Measurements from ENCODE around the gene MT1HL1. TPM values are rescaled to one million over a fixed set of nuclear protein-coding genes. Genes with fewer than 3 reads are reported as not detected.

Gene MT1HL1
- polyA plus RNA-seq, 1 experiment: not detected

DNA sequence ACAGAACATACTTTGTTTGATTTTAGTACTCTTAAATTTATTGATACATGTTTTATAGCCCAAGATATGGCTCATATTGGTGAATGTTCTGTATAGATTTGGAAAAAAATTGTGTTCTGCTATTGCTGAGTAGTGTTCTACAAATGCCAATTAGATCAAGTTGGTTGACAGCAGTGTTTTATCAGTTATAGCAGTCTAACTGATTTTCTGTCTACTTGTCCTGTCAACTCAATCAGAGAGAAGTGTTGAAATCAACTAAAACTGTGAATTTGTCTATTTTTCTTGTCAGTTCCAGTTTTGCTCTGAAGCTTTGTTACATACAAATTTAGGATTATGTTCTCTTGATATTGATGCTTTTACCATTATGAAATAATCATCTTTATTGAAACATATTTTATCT lies 14.7 kb upstream of the MT1HL1 start:
- ChIA-PET POLR2A (no interaction called here), CTCF (no interaction called here)
- no peak for DNase-seq (ENCODE audit: low read depth)
- H3K36me3 ChIP-seq (ENCODE audit: control insufficient read depth, insufficient read depth, low read length): no peaks in the 10 kb centered on the region
- H3K27me3 ChIP-seq (ENCODE audit: control insufficient read depth, insufficient read depth, low read length): no peaks in the 10 kb centered on the region
- H3K4me3 ChIP-seq (ENCODE audit: low read depth, low read length): no peak overlapping the region
- TF ChIP-seq, protein P1, sequence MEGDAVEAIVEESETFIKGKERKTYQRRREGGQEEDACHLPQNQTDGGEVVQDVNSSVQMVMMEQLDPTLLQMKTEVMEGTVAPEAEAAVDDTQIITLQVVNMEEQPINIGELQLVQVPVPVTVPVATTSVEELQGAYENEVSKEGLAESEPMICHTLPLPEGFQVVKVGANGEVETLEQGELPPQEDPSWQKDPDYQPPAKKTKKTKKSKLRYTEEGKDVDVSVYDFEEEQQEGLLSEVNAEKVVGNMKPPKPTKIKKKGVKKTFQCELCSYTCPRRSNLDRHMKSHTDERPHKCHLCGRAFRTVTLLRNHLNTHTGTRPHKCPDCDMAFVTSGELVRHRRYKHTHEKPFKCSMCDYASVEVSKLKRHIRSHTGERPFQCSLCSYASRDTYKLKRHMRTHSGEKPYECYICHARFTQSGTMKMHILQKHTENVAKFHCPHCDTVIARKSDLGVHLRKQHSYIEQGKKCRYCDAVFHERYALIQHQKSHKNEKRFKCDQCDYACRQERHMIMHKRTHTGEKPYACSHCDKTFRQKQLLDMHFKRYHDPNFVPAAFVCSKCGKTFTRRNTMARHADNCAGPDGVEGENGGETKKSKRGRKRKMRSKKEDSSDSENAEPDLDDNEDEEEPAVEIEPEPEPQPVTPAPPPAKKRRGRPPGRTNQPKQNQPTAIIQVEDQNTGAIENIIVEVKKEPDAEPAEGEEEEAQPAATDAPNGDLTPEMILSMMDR (IDR thresholded peaks at IDR 0.05; ENCODE audit: insufficient read depth, low read depth, low read length): no peak

DNA sequence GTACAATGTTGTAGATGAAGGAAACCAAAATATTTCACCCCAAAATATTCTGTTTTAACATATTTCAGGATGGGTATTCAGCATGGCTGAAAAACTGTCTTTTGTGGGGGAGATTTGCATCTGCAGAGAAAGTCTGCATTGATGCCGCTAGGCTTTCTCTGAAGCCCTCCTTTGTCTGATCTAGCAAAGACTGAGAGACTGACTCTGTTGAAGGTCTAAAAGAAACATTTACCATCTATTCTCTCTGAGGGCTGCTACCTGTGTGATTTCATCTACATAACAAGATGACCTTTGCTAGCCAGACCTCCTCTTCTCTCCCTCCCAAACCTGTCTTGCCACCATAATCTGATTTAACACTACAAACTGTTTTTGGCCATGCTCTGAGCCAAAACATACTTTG lies 12.4 kb upstream of the MT1HL1 start:
- POLR2A ChIA-PET: no interaction called here
- Histone ChIP-seq H3K36me3 (ENCODE audit: control insufficient read depth, insufficient read depth, low read length) (no peaks in the 10 kb centered on the region), H3K27me3 (ENCODE audit: control insufficient read depth, insufficient read depth, low read length) (no peaks in the 10 kb centered on the region), H3K4me3 (ENCODE audit: low read depth, low read length) (no peak overlapping the region)
- CTCF ChIA-PET: no interaction called here
- TF ChIP-seq, protein P1 (IDR thresholded peaks at IDR 0.05; ENCODE audit: insufficient read depth, low read depth, low read length): no peak
- DNase-seq (ENCODE audit: low read depth): no peak

DNA sequence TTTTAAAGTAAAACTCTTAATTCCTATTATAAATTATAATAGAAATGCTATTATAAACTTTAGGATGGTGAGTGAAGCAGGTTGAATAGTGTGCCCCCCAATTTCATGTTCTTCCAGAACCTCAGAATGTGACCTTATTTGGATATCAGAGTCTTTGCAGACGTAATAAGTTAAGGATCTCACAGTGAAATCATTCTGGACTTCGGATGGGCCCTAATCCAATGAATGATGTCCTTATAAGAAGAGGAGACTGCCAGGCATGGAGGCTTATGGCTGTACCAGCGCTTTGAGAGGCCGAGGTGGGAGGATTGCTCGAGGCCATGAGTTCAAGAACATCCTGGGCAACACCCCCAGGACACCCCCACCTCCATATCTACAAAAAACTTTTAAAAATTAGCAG lies 9.4 kb upstream of the MT1HL1 start:
- Histone ChIP-seq H3K36me3 (ENCODE audit: control insufficient read depth, insufficient read depth, low read length) (no peaks in the 10 kb centered on the region), H3K4me3 (ENCODE audit: low read depth, low read length) (no peak overlapping the region), H3K27me3 (ENCODE audit: control insufficient read depth, insufficient read depth, low read length) (no peaks in the 10 kb centered on the region)
- CTCF ChIA-PET: no interaction called here
- TF ChIP-seq, protein P1 (IDR thresholded peaks at IDR 0.05; ENCODE audit: insufficient read depth, low read depth, low read length): no peak
- POLR2A ChIA-PET: no interaction called here
- DNase-seq (ENCODE audit: low read depth): no peak

DNA sequence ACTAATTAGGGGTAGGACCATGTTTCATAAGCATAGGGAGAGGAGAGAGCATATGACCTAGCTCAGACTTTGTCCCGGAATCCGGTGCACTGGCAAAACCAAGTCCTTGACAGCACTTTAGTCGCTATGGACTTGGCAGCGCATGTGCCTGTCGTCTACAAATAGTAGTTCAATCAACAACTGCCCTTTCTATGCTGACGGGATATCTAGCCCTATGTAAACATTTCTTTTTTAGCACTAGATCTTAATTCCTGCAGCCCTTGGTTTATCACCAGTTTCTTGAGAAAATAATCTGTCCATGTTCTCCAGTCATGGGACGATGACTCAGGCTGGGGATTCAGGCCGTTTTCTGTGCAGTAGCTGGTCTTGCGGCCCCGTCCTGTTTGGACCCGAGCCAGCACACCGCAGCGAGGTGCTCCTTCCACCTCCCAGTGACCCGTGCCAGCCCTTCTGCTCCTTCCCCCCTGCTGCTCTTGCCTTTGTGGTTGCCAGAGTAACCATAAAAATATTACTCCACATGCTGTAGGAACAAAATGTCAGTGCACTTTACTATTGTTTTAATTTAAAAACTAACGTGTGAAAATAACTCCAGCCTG lies 8.6 kb upstream of the MT1HL1 start:
- TF ChIP-seq, protein P1 (IDR thresholded peaks at IDR 0.05; ENCODE audit: insufficient read depth, low read depth, low read length): no peak
- DNase-seq (ENCODE audit: low read depth): no peak
- POLR2A ChIA-PET: no interaction called here

DNA sequence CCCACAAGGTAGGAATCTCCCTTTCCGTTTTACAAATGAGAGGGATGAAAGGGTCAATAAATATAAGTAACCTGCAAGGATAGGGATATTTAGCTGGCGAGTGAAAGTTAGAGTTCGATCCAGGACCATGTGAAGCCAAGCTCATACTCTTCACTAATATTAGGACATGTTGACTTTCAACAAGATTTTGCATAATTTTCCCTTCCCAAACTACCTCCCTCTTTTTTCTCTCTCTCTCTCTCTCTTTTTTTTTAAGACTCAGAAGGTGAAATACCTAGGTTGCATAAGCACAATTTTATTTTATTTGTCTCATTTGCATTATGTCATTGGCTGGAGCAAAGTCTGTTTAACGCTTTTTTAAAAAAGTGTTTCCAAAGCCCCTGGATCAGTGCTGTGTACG lies 8.1 kb upstream of the MT1HL1 start:
- ChIA-PET POLR2A (no interaction called here), CTCF (no interaction called here)
- Histone ChIP-seq H3K4me3 (ENCODE audit: low read depth, low read length) (no peak overlapping the region), H3K27me3 (ENCODE audit: control insufficient read depth, insufficient read depth, low read length) (no peaks in the 10 kb centered on the region), H3K36me3 (ENCODE audit: control insufficient read depth, insufficient read depth, low read length) (no peaks in the 10 kb centered on the region)
- TF ChIP-seq, protein P1 (IDR thresholded peaks at IDR 0.05; ENCODE audit: insufficient read depth, low read depth, low read length): no peak
- no peak for DNase-seq (ENCODE audit: low read depth)

More for the DNA sequence above, 8.6 kb upstream of the MT1HL1 start:
- Histone ChIP-seq H3K36me3 (ENCODE audit: control insufficient read depth, insufficient read depth, low read length) (no peaks in the 10 kb centered on the region), H3K4me3 (ENCODE audit: low read depth, low read length) (no peak overlapping the region), H3K27me3 (ENCODE audit: control insufficient read depth, insufficient read depth, low read length) (no peaks in the 10 kb centered on the region)
- CTCF ChIA-PET: no interaction called here
